NCI-H69 (cell line): ENCODE measurements around the gene NAV2.

Experiments used
- DNase-seq: peaks from one replicate; lab custom pipeline; 2025; lab: John Stamatoyannopoulos, UW

NAV2 gene

DNA sequence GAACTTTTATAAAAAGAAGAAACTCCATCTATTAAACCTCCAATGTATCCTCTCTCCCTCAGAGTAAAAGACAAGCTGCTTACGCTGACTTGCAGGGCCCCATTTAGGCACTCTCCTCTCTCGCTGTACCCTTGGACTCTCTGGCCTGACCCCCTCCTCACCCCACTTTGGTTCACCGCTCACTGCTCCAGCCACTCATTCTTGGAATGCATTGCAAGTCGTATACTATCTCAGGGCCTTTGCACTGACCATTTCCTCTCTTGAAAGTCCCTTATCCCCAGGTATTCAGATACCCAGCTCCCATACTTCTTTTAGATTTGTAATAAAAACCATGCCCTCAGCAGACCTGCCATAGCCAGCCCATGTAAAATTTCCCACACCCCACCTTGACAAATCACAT is 308.1 kb downstream of the NAV2 start:
- DNase-seq, result no peak

DNA sequence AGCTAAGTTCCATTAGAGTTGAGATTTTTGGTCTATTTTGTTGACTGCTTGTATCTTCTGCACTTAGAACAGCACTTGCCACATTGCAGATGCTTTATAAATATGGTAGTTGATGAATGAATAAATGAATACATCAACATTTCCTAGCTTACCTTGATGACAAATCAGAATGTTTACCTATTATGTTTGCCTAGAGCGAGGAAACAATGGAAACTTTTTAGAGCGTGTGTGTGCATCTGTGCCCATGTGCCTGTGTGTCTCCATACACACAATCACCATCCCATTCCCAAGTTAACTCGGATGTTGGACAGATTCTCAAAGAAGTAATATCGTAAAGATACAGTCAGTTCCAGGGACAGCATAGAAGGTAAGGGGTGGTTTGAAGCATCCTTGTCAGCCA is 308.6 kb downstream of the NAV2 start:
- DNase-seq, result peak; percentile 83

DNA sequence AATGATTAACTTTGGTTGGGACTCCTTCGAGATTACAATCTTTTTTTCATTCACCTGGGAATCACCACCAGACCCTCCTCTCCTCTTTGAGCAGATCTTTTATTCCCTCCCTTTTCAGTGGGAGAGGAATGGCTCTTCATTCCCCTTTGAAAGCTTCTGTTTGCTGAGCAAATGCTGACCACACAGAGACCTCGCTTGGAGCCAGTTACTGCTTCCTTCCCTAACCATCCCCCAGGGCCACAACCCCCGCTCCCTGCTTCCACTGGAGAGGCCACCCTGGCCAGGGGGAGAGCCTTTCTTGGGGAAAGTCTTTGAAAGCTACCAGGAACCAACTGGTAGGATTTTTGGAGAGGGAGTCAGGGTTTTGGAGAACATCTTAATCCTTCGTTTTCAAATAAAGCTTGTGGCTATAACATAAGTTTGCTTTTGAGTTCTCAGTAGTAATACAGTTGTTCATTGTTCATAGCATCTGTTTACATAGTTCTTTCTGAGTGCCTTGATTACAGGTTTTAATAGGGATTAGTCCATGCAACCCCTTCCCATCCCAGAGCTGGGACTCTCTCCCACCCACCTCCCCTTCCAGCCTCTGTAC is 309.2 kb downstream of the NAV2 start:
- DNase-seq, result peak; percentile 92

DNA sequence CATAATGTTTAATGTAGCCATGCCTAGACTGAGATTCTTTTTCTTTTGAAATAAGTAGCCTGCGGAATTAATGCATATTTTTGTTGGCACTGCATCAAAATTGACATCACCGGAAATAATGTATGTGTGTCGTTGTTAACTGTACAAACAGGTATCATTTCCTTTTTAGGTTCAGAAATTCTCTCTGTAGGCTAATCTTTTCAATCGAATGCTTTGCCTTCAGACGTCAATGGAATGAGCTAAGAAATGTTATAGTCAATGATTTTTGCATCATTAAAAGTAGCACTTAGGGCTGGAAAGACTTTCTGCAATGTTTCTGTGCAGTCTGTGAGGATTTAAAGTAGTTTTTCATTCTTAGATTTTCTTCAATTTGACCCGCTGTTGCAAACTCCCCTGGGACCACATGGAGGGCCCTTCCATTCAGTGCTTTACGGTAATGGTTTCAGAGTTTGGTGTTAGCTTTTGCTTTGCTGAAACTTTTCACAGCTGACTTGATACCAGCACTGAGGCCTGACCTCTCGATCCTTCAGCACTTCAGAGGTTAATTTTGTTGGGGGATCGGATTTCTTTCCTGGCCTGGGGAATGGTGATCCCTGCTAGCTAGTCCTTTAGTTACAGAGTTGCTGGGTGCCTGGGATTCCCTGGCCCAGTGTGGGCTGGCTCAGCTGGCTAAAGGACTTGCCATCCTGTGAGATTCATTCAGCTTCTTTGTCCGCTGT is 309.9 kb downstream of the NAV2 start:
- DNase-seq, result peak; percentile 84

GRCh38 chr11:20023082-20023426 is 310.4 kb downstream of the NAV2 start:
- no peak for DNase-seq

- DNase-seq, result no peak
These were observed 311.7 kb downstream of the NAV2 start for GRCh38 chr11:20024172-20024935.

DNA sequence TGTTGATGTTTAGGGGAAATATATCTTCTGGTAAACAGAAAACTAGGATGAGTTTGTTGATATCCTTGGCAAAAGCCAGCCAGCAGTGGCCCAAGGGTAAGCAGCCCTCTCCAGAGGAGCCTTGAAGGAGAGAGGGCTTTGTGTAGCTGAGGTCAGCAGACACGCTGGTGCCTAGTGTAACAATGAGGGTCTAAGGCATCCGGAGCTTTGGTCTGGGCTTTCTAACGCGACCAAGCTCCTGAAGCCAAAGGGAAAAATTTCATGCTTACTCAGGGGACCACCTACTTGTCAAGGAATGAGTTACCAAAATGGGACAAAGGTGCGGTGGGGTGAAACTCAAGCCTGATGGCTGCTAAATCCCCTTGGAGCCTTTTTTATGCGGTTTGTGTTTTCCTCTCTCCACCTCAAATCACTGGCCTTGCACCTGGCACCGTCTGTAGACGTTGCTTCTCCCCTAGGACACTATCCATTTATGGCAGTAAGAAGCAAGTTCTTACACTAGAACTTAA is 312.7 kb downstream of the NAV2 start:
- DNase-seq, result peak; percentile 36

- DNase-seq, result peak; percentile 97
These were observed 314.3 kb downstream of the NAV2 start for GRCh38 chr11:20026629-20027555.

GRCh38 chr11:20027556-20028013 is 314.9 kb downstream of the NAV2 start:
- peak; percentile 90 for DNase-seq

- peak; percentile 64 for DNase-seq
These were observed 316.6 kb downstream of the NAV2 start for GRCh38 chr11:20029193-20029592.

DNA sequence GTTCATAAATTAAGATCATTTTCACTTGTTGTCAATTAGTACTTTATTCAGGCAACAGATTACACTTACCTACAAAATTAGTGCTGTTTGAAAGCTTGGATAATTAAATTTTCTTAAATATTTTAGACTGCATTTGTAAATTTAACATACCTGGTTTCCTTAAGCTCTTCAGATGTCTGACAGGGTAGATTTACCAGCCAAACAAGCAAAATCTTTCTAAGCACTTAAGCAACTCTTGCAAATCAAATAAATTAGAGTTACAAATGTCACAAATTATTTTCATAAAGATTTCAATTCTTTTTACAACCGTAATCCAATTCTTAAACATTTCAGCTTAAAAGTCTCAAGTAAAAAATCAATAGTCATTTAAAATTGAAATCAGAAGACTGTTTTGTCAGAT is 317.8 kb downstream of the NAV2 start:
- DNase-seq, result no peak

- DNase-seq, result peak; percentile 73
These were observed 318.7 kb downstream of the NAV2 start for GRCh38 chr11:20031155-20032001.

DNA sequence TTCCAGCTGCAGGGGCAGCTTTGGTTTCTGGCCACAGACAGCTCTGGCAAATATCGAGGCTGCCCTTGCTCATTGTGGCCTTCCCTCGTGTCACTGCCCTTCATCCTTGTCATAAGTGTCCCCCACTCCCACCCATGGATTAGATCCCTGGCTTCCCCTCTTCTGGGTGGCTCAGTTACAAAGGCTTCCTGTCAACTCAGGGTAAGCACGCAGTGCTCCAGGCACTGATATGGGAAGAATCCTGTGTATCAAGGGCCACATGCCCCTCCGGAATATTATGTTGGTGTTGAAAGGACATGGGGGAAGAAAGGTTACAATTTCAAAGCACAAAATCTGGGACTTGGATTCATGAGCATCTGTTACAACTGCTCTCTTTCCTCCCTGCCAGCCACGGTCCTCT is 319.5 kb downstream of the NAV2 start:
- no peak for DNase-seq

DNA sequence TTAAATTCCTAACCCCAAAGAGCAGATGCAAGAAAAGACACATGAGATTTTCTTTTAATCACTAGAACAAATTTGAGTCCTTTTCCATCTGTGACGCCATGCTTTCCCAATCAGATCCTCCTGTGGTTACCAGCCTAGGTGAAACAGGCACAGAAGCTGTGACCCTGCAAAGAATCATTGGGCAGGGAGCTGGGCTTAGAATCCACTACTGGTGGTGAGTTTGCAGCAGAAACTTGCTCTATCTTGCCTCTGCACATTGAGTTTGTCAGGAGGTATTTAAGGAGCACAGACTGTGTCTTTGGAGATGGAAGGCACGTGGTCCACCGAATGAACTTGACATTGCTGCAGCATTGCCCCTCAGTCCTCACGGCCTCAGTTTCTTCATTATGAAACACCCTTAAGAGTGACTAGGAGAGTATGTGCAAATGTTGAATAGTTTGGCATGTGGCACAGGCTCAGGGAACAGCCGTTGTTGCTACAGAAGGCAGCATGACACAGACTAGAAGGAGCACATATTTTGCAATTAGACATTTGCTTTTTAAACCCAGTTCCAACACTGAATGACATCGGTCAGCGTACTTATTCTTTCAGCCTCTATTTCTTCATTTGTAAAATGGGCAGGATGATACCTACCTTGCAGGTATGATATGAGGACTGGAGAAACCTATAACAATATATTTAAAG is 320.1 kb downstream of the NAV2 start:
- no peak for DNase-seq

GRCh38 chr11:20033806-20034205 is 321.2 kb downstream of the NAV2 start:
- DNase-seq, result no peak

- no peak for DNase-seq
These were observed 322.3 kb downstream of the NAV2 start for GRCh38 chr11:20034941-20035340.

DNA sequence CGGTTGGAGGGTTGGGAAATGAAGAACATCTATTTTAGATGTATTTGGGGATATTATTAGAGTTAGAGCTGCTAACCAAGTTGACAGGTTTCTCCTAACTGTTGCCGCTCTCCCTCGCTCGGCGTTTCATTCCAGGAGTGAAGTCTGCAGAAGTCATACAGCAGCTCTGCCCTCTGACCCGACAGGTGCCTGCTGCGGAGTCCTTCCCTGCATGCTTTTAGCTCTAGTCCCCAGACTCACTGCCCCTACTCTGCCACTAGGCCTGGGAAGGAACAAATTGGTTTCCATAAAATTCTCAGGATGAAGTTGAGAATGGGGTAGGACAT is 322.7 kb downstream of the NAV2 start:
- DNase-seq, result no peak

DNA sequence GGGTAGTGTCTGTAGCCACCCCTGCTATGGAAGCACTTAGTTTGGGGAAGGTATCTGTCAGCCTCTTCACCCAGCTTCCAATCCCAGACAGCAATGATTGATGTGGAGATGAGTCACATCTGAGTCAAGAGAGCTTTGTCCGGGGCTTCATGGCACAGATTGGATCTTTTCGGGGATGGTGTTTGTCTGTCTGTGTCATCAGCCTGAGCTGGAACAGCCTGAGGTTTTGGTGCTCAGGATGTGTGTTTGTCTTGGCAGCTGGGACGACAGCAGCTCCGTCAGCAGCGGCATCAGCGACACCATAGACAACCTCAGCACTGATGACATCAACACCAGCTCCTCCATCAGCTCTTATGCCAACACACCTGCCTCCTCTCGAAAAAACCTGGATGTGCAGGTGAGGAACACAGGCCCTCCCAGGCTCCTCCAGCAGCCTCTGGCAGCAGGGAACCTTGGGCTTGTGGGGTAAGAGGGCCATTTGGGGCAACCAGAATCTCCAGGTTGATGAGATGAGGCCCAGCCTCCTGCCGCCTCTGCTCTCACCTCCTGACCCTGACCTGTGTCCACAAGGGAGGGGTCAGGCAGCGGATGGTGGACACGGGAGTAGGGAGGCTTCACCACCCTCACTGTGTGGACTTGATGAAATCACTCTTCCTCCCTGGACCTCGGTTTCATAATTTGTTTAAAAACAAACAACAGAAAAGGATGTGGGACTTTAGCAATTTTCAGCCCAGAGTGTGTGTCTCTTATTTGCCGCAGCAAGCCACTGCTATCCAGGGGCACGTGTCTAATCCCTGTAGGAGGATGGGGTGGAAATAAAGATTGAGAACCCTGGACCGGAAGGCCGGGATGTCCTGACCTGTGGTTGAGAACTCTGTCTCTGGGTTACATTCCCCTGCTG is 323.3 kb downstream of the NAV2 start:
- DNase-seq, result peak; percentile 84

- DNase-seq, result peak; percentile 82
These were observed 324.1 kb downstream of the NAV2 start for GRCh38 chr11:20036626-20037335.
